Kidney glomerular epithelial cell (primary cell): ENCODE measurements around the gene ZCWPW1.
A peak's percentile ranks its signal among the peaks of the same experiment; 100 is the strongest.

Experiments
- DNase-seq: peaks from one replicate; lab custom pipeline; 2025; lab: John Stamatoyannopoulos, UW

Gene ZCWPW1, protein sequence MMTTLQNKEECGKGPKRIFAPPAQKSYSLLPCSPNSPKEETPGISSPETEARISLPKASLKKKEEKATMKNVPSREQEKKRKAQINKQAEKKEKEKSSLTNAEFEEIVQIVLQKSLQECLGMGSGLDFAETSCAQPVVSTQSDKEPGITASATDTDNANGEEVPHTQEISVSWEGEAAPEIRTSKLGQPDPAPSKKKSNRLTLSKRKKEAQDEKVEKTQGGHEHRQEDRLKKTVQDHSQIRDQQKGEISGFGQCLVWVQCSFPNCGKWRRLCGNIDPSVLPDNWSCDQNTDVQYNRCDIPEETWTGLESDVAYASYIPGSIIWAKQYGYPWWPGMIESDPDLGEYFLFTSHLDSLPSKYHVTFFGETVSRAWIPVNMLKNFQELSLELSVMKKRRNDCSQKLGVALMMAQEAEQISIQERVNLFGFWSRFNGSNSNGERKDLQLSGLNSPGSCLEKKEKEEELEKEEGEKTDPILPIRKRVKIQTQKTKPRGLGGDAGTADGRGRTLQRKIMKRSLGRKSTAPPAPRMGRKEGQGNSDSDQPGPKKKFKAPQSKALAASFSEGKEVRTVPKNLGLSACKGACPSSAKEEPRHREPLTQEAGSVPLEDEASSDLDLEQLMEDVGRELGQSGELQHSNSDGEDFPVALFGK

GRCh38 chr7:100428199-100428966 lies at the start of gene ZCWPW1:
ZCWPW1 (minus strand) TSS chr7:100428703; CDS start chr7:100420649, 8,054 bp downstream.
- DNase-seq: peak; percentile 85

DNA sequence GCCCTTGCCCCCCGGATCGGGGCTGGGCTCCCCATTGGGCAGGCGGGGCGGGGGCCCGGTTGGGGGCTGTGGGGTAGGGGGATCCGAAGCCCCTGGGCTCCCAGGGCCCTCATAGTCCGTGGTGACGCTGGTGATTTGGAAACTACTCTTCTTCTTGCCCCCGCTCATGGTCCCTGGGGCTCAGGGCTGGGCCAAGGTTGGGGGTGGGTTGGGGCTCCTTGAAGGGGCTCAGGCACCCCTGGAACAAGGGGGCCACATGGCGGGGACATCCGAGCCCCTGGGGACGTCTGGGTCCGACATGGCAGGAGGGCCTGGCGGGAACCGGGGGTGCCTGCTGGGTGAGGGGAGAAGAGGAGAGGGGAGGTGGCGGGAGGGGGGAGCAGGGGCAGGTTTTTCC lies 49.4 kb upstream of the ZCWPW1 start:
- no peak for DNase-seq

- DNase-seq: no peak
These were observed 48.7 kb upstream of the ZCWPW1 start for GRCh38 chr7:100476903-100477870.

- no peak for DNase-seq
These were observed 47.7 kb upstream of the ZCWPW1 start for GRCh38 chr7:100476101-100476780.

DNA sequence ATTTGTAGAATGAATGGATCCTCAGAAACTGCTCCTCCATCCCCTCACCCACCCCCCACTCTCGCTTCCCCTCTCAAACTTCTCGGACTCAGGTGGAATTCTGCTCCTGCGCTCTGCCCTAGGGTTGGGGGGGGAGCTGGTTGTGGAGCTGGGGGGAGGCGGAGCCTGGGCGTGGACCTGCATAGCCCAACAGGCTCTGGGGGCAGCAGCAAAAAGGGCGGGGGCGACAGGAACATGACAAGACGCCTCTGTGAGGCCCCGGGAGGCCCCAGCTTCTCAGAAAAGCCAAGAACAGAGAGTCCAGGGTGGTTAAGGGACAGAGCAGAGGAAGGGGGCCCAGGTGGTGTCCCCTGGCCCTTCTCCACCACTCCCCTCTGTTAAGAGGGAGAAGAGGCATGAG lies 47.0 kb upstream of the ZCWPW1 start:
- DNase-seq: no peak

DNA sequence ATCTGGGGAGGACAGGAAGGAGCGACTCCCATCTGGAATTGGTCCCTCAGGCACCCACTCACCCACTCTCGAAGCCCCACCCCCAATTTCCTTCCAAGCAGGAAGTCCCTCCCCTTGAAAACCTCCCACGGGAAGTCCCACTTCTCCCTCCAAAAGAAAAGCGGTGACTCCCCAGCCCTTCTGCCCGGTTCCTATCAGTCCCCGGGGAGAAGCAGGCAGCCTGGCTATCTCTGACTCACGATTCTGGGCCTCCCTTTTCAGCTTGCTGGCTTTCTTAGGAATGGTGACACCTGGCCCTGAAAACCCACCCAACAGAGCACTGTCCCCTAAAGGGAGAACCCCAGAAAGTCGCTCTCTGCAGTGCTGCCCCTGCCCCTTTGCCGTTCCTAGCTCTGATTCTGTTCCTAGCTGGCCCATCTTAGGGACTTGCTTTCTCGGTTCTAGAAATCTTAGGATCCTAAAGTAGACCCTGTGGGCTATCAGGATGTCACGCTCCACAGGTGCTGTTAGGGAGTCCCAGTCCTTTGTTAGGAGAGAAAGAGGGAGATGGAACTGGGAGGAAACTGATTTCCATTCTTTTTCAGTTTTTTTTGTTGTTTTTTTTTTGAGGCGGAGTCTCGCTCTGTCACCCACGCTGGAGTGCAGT lies 44.5 kb upstream of the ZCWPW1 start:
- DNase-seq: peak; percentile 24

- no peak for DNase-seq
These were observed 43.8 kb upstream of the ZCWPW1 start for GRCh38 chr7:100472121-100472851.

GRCh38 chr7:100471021-100471420 lies 42.5 kb upstream of the ZCWPW1 start:
- DNase-seq: no peak

- DNase-seq: peak; percentile 20
These were observed 40.9 kb upstream of the ZCWPW1 start for GRCh38 chr7:100469227-100470044.

DNA sequence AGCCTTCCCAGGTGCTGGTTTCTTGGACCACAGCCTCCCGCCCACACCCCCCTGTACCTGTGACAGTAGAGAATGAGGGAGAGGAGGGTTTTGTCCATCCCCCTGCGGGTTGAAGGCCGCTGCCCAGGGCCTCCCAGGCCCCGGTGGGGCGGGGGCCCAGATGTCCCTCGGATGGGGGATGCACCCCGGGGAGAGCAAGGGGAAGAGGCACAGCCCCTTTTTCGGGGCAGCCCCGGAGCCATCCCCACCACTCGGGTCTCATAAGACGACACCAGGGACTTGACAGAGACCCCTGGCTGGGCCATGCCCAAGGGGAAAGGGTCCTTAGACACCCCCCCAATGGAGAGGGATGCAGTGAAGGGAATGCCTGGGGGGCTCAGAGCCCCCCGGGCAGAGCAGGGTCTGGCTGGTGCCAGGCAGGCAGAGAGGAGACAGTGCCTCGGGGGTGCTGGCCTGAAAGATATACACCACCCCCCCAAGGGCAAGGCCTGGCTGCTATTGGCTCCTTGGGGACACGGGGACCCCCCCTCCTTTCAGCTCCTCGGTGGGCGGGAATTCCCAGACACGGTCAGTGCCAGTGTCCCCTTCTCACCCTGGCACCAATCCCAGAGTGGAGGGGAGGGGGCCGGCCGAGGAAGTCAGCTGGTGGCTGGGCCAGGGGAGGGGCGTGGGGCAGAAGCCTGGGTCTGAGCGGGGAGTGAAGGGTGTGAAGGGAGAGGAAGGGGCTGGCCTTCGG lies 39.3 kb upstream of the ZCWPW1 start:
- DNase-seq: no peak

GRCh38 chr7:100466653-100467605 lies 38.4 kb upstream of the ZCWPW1 start:
- DNase-seq: no peak

DNA sequence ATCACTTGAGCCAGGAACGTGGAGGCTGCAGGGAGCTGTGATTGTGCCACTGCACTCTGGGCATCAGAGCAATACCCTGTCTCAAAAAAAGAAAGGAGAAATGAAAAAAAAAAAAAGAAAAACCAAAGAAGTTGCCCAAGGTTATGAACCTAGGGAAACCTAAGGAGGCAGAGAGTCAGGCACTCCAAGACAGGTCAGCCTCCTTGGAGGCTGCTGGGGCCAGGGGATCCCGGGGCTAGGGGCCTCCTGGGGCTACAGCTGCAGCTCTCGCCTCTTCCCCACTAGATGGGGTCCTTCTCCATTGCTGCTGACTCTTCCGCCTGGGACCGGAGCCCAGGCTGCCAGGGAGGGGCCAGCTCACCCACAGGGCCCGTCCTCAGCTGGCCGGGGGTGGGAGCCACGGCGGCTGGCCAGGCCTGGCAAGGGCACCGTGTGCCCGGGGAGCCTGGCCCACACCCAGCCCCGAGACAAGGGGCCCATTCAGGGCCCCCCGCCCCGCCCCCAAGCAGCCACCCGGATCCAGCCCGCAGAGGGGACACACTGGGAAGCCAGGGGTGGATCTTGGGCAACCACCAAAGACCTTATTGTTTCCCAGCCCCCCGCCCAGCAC lies 37.3 kb upstream of the ZCWPW1 start:
- no peak for DNase-seq

GRCh38 chr7:100465299-100465698 lies 36.8 kb upstream of the ZCWPW1 start:
- no peak for DNase-seq

DNA sequence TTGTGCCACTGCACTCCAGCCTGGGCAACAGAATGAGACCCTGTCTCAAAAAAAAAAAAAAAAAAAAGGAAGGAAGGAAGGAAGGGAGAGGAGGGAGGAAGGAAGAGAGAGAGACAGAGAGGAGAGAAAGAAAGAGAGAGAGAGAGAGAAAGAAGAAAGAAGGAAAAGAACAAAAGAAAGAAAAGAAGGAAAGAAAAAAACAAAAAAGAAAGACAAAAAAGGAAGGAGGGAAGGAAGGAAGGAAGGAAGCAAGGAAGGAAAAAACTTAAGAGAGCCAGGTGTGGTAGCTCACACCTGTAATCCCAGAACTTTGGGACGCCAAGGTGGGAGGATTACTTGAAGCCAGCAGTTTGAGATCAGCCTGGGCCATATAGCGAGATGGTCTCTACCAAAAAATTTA lies 36.3 kb upstream of the ZCWPW1 start:
- DNase-seq: no peak

DNA sequence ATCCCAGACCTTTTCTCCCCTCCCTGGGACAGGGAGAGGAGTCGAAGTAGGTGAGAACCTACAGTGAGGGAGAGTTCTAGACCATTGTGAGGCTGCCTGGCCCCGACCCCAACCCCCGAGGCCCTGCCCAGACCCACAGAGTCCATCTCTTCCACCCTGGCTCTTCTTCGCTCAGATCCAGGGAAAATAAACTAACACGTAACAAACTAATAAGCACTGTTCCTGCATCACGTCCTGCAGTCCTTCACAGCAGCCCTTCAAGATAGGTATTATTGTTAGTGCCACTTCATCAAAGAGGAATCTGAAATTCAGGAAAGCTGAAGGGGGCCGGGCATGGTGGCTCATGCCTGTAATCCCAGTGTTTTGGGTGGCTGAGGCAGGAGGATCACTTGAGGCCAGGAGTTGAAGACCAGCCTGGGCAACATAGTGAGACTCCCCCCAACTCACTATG lies 35.7 kb upstream of the ZCWPW1 start, which contains the start of gene SPACDR:
SPACDR (minus strand) TSS at position 51 of the 451 bp plus-strand sequence. CDS start 235 bp downstream, outside the sequence.
- no peak for DNase-seq

- DNase-seq: no peak
These were observed 28.5 kb upstream of the ZCWPW1 start for GRCh38 chr7:100457033-100457432.
